Endothelial cell of umbilical vein (primary cell): Measurements from ENCODE around the gene SNURF. TPM values are rescaled to one million over a fixed set of nuclear protein-coding genes. Genes with fewer than 3 reads are reported as not detected.
"Not testable (repeated sequence)": the region's sequence is repeated elsewhere in the genome, so short reads cannot be mapped to it uniquely, and the experiment has no call there.

ENCODE experiments used
- BruUV-seq: library from RNA; stranded (reverse); fragments of 400-500 nt; replicated peaks from 2 replicates; lab custom pipeline; 2021; lab: Mats Ljungman, UMichigan
- CTCF ChIA-PET: fragments of 300-600, 350-600 bp; sonication (Branson Sonifier 250); formaldehyde crosslinking; loops from one replicate; lab custom pipeline; 2021; ENCODE audit warnings: antibody characterized with exemption, inconsistent platforms; lab: Charles Lee
- POLR2A ChIA-PET: fragments of 300-600, 350-600 bp; sonication (Branson Sonifier 250); formaldehyde crosslinking; loops from one replicate; lab custom pipeline; 2021; ENCODE audit warnings: antibody characterized with exemption, inconsistent platforms; lab: Charles Lee
- DNase-seq: peaks from one replicate; pipeline ENCODE4 v3.0.0-alpha.2; 2011; ENCODE audit warnings: low read depth, low spot score
- FAIRE-seq: peaks from 2 replicates; lab custom pipeline; 2011; peaks lifted over from hg19 to GRCh38; lab: Jason Lieb, UNC
- H2AFZ ChIP-seq: 2 replicates; pipeline ENCODE4 v1.6.0; 2012; ENCODE audit warnings: low read depth, low read length, control low read depth, inconsistent platforms
- H3K27ac ChIP-seq: 2 replicates; pipeline ENCODE4 v1.5.1; 2011; ENCODE audit warnings: low read depth, mild to moderate bottlenecking, control low read depth, low read length, moderate library complexity; ENCODE audit not compliant: insufficient read depth
- H3K27me3 ChIP-seq, 2 experiments: 2 replicates each; pipeline versions ENCODE4 v1.6.0 to v1.6.1; 2011; ENCODE audit warnings: low read length in 2 of 2, mixed read lengths in 1 of 2; ENCODE audit not compliant: control insufficient read depth in 2 of 2, insufficient read depth in 2 of 2
- H3K36me3 ChIP-seq, 2 experiments: 2 replicates in 1 of 2; 3 replicates in 1 of 2; pipeline ENCODE4 v1.5.1; 2011; ENCODE audit warnings: low read length in 2 of 2, mild to moderate bottlenecking in 1 of 2, moderate library complexity in 1 of 2; ENCODE audit not compliant: control insufficient read depth in 2 of 2, insufficient read depth in 2 of 2; ENCODE audit errors: extremely low read depth in 1 of 2
- H3K4me1 ChIP-seq: 3 replicates; pipeline ENCODE4 v1.5.1; 2011; ENCODE audit warnings: mild to moderate bottlenecking, low read length; ENCODE audit not compliant: control insufficient read depth, insufficient read depth; ENCODE audit errors: extremely low read depth
- H3K4me2 ChIP-seq: 2 replicates; pipeline ENCODE4 v1.6.1; 2011; ENCODE audit warnings: low read length, control low read depth, mixed read lengths; ENCODE audit not compliant: insufficient read depth
- H3K4me3 ChIP-seq, 3 experiments: fragments of 200-600 bp in 1 of 3; sonication (generic), shearing (Covaris generic) in 1 of 3; replicated peaks in 1 of 3; 2 replicates each; pipeline ENCODE4 v1.5.1; 2011 to 2016; ENCODE audit warnings: control low read depth in 3 of 3, low read length in 3 of 3, mild to moderate bottlenecking in 2 of 3, inconsistent platforms in 1 of 3, low read depth in 1 of 3, moderate library complexity in 1 of 3; ENCODE audit not compliant: insufficient read depth in 1 of 3
- H3K79me2 ChIP-seq: 2 replicates; pipeline ENCODE4 v1.6.0; 2012; ENCODE audit warnings: low read length, inconsistent platforms; ENCODE audit not compliant: control insufficient read depth, insufficient read depth
- H3K9ac ChIP-seq: replicated peaks from 2 replicates; pipeline ENCODE3; 2011; ENCODE audit warnings: low read length, control low read depth; ENCODE audit not compliant: insufficient read depth; ENCODE audit errors: extremely low read depth
- H3K9me1 ChIP-seq: replicated peaks from 3 replicates; pipeline ENCODE4 v1.6.0; 2011; ENCODE audit warnings: mild to moderate bottlenecking, low read length; ENCODE audit not compliant: control insufficient read depth, insufficient read depth; ENCODE audit errors: extremely low read depth
- H3K9me3 ChIP-seq: replicated peaks from 2 replicates; pipeline ENCODE4 v1.5.1; 2012; ENCODE audit warnings: low read length, inconsistent platforms; ENCODE audit not compliant: control insufficient read depth, insufficient read depth
- H4K20me1 ChIP-seq: replicated peaks from 2 replicates; pipeline ENCODE3; 2011; ENCODE audit warnings: mild to moderate bottlenecking, low read length; ENCODE audit not compliant: control insufficient read depth, insufficient read depth; ENCODE audit errors: extremely low read depth
- EZH2 ChIP-seq: IDR thresholded peaks from 2 replicates; pipeline ENCODE4 v1.6.1; 2012; ENCODE audit warnings: borderline replicate concordance, low read depth, mild to moderate bottlenecking, moderate library complexity, low read length, inconsistent platforms; ENCODE audit not compliant: severe bottlenecking
- JUN ChIP-seq: IDR thresholded peaks from 2 replicates; pipeline ENCODE4 v1.6.1; 2011; ENCODE audit warnings: borderline replicate concordance, low read depth; ENCODE audit not compliant: insufficient read length, insufficient read depth
- dilution Hi-C: fragments of 300-500 bp; cut with MboI; formaldehyde crosslinking; loops from one replicate; pipeline ENCODE4 v1.15.0; 2019; ENCODE audit warnings: low sequenced_read_pairs; ENCODE audit not compliant: extremely low pct_ligation_motif_present
- intact Hi-C: fragments of 100-400 bp; cut with micrococcal nuclease; formaldehyde crosslinking; loops from one replicate; pipeline ENCODE4 v1.10.0; 2022
- polyA plus RNA-seq, 4 experiments: library from polyadenylated mRNA; depleted of rRNA in 3 of 4; stranded (reverse) in 3 of 4; unstranded in 1 of 4; fragments of >200 nt; gene quantifications; 2 replicates each; pipeline versions ENCODE4 v1.2.1 to v1.2.3, GENCODE V29; 2011 to 2012; ENCODE audit warnings: missing spikeins in 1 of 4
- total RNA-seq: library from RNA; stranded (reverse); gene quantifications from 2 replicates; pipeline ENCODE4 v1.2.3, GENCODE V29; 2021

Gene SNURF
- total and polyA plus RNA-seq, 2 donors (not counting 3 experiments of a cell fraction or from before 2014, with no cell fraction given) = 3.9 to 9.4 TPM

GRCh38 chr15:24971052-24971451 lies 16.3 kb downstream of the SNURF start:
- DNase-seq (no peak), FAIRE-seq (no peak)
- POLR2A ChIA-PET = no interaction called here
- Histone ChIP-seq H3K9me3 (no peaks in the 10 kb centered on the region), H2AFZ (no peak overlapping the region), H3K4me1 (no peaks in the 10 kb centered on the region), H3K27ac (no peak overlapping the region), H3K27me3 (no peaks in the 10 kb centered on the region), H3K79me2 (no peaks in the 10 kb centered on the region), H3K4me3 (no peak overlapping the region), H3K4me2 (no peak overlapping the region), H4K20me1 (no peaks in the 10 kb centered on the region), H3K9ac (no peak overlapping the region), H3K9me1 (no peaks in the 10 kb centered on the region), H3K36me3 (peaks cover 1 to 5% of the 10 kb centered on the region in 2 experiments)
- TF ChIP-seq JUN = no peak
- dilution Hi-C loops (no loop called here), intact Hi-C loops (no loop called here)
- CTCF ChIA-PET = no interaction called here
- BruUV-seq = no TSS peak

- Histone ChIP-seq H3K9me3 (no peaks in the 10 kb centered on the region), H4K20me1 (no peaks in the 10 kb centered on the region), H3K36me3 (peaks cover 1 to 5% of the 10 kb centered on the region in 2 experiments), H3K79me2 (no peaks in the 10 kb centered on the region), H3K4me2 (no peak overlapping the region), H3K9me1 (no peaks in the 10 kb centered on the region), H3K27me3 (no peaks in the 10 kb centered on the region), H3K4me3 (no peak overlapping the region), H3K9ac (no peak overlapping the region), H2AFZ (no peak overlapping the region), H3K4me1 (no peaks in the 10 kb centered on the region), H3K27ac (no peak overlapping the region)
- ChIA-PET POLR2A (no interaction called here), CTCF (no interaction called here)
- FAIRE-seq = no peak
- dilution Hi-C loops = no loop called here
- no peak for TF ChIP-seq EZH2
- no TSS peak for BruUV-seq
- intact Hi-C loops = no loop called here
- no peak for DNase-seq
Measured at GRCh38 chr15:24971772-24972171, 17.0 kb downstream of the SNURF start.

GRCh38 chr15:24972707-24973106 lies 17.9 kb downstream of the SNURF start:
- BruUV-seq, H3K4me2 ChIP-seq, H3K27ac ChIP-seq, H3K9me3 ChIP-seq, H3K9me1 ChIP-seq, H3K4me3 ChIP-seq, H2AFZ ChIP-seq, FAIRE-seq, H3K4me1 ChIP-seq, intact Hi-C loops, DNase-seq, H3K9ac ChIP-seq, CTCF ChIA-PET, POLR2A ChIA-PET, H3K27me3 ChIP-seq, H3K36me3 ChIP-seq, H4K20me1 ChIP-seq, H3K79me2 ChIP-seq, dilution Hi-C loops: not testable (repeated sequence)
